Naive thymus-derived CD4-positive, alpha-beta T cell (primary cell): ENCODE measurements around the gene IL36A. TPM values are rescaled to one million over a fixed set of nuclear protein-coding genes. Genes with fewer than 3 reads are reported as not detected.

ENCODE experiments used
- ATAC-seq: fragments of 150-1000 bp; cut with Tn5 transposase; 2 replicates; pipeline ENCODE4 v1.10.0; 2021; ENCODE audit warnings: mild to moderate bottlenecking, moderate library complexity
- CTCF ChIA-PET: fragments of 350-600 bp; sonication (Branson Sonifier 250); formaldehyde crosslinking; loops from one replicate; lab custom pipeline; 2021; ENCODE audit warnings: antibody characterized with exemption; lab: Charles Lee
- POLR2A ChIA-PET: fragments of 350-600 bp; sonication (Branson Sonifier 250); formaldehyde crosslinking; loops from one replicate; lab custom pipeline; 2021; ENCODE audit warnings: antibody characterized with exemption, inconsistent platforms; lab: Charles Lee
- DNase-seq, 9 donors: peaks; one replicate each; pipeline versions ENCODE4 v3.0.0 to v3.0.0-alpha.2; 2020 to 2022; ENCODE audit warnings: mixed read lengths in 1 of 9
- H3K27ac ChIP-seq: one replicate; pipeline ENCODE4 v1.7.0; 2013; ENCODE audit warnings: mild to moderate bottlenecking, low read depth, low read length, moderate library complexity
- H3K27me3 ChIP-seq, 2 donors: one replicate each; pipeline ENCODE4 v1.7.0; 2013; ENCODE audit warnings: low read length in 2 of 2, mild to moderate bottlenecking in 2 of 2, moderate library complexity in 2 of 2; ENCODE audit not compliant: control insufficient read depth in 2 of 2, insufficient read depth in 2 of 2
- H3K36me3 ChIP-seq, 3 experiments: 1 replicate in 2 of 3; 2 replicates in 1 of 3; pipeline ENCODE4 v1.7.0; 2013; ENCODE audit warnings: low read length in 3 of 3, mild to moderate bottlenecking in 3 of 3, moderate library complexity in 1 of 3; ENCODE audit not compliant: insufficient read depth in 3 of 3, control insufficient read depth in 2 of 3
- H3K4me1 ChIP-seq, 2 donors: one replicate each; pipeline ENCODE4 v1.7.0; 2013; ENCODE audit warnings: low read length in 2 of 2, mild to moderate bottlenecking in 2 of 2, moderate library complexity in 1 of 2; ENCODE audit not compliant: control insufficient read depth in 2 of 2, insufficient read depth in 2 of 2
- H3K4me3 ChIP-seq: 2 replicates; pipeline ENCODE4 v1.7.0; 2013; ENCODE audit warnings: mild to moderate bottlenecking, low read length
- H3K9me3 ChIP-seq, 3 experiments: 1 replicate in 2 of 3; 2 replicates in 1 of 3; pipeline ENCODE4 v1.7.0; 2013; ENCODE audit warnings: low read length in 3 of 3; ENCODE audit not compliant: control insufficient read depth in 2 of 3
- H3K27ac Mint-ChIP-seq, 9 donors: one replicate each; pipeline ENCODE4 v1.8.0; 2020 to 2022; ENCODE audit warnings: mixed read lengths in 9 of 9, mild to moderate bottlenecking in 8 of 9, moderate library complexity in 5 of 9, inconsistent platforms in 2 of 9
- H3K27me3 Mint-ChIP-seq, 5 donors: one replicate each; pipeline ENCODE4 v1.8.0; 2021 to 2022; ENCODE audit warnings: mixed read lengths in 5 of 5, mild to moderate bottlenecking in 1 of 5
- H3K36me3 Mint-ChIP-seq, 5 donors: one replicate each; pipeline ENCODE4 v1.8.0; 2020 to 2022; ENCODE audit warnings: mixed read lengths in 5 of 5, mild to moderate bottlenecking in 3 of 5, inconsistent platforms in 1 of 5
- H3K4me1 Mint-ChIP-seq, 7 donors: one replicate each; pipeline ENCODE4 v1.8.0; 2020 to 2022; ENCODE audit warnings: mixed read lengths in 7 of 7, mild to moderate bottlenecking in 3 of 7, inconsistent platforms in 1 of 7
- H3K4me3 Mint-ChIP-seq, 10 donors: one replicate each; pipeline ENCODE4 v1.8.0; 2020 to 2022; ENCODE audit warnings: mild to moderate bottlenecking in 10 of 10, mixed read lengths in 10 of 10, moderate library complexity in 6 of 10, inconsistent platforms in 2 of 10
- H3K9me3 Mint-ChIP-seq, 11 donors: one replicate each; pipeline ENCODE4 v1.8.0; 2020 to 2022; ENCODE audit warnings: mixed read lengths in 11 of 11, mild to moderate bottlenecking in 4 of 11, inconsistent platforms in 1 of 11, moderate library complexity in 1 of 11
- intact Hi-C, 2 donors: fragments of 100-400 bp; cut with micrococcal nuclease; formaldehyde crosslinking; loops; one replicate each; pipeline ENCODE4 v1.15.1; 2023
- polyA plus RNA-seq, 2 donors: library from polyadenylated mRNA; unstranded; fragments of 300-500 nt; fragmentation: Illumina TruSeq; gene quantifications; one replicate each; pipeline ENCODE4 v1.2.3, GENCODE V29; 2021
- total RNA-seq, 6 experiments: library from RNA in 5 of 6; stranded (reverse) in 5 of 6; gene quantifications; 1 replicate in 5 of 6; 2 replicates in 1 of 6; pipeline ENCODE4 v1.2.3 and lab custom pipeline; 2021 to 2026

IL36A gene
- total and polyA plus RNA-seq, 7 experiments from 2014 or later = 0.44 to 1.8 (median 1.5) TPM; not detected in 1

DNA sequence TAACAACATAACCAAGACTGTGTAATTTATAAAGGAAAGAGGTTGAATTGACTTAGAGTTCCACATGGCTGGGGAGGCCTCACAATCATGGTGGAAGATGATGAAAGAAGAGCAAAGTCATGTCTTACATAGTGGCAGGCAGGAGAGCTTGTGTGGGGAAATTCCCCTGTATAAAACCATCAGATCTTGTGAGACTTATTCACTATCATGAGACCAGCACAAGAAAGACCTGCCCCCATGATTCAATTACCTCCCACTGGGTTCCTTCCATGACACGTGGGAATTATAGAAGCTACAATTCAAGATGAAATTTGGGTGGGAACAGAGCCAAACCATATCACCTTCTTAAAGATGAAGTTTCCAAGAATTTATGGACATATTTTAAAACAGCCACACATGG lies 51.3 kb downstream of the IL36A start:
- Histone ChIP-seq H3K36me3 (no peaks in the 10 kb centered on the region), H3K27ac (no peak overlapping the region), H3K4me1 (no peaks in the 10 kb centered on the region), H3K27me3 (no peaks in the 10 kb centered on the region), H3K9me3 (peaks cover 0 to 12% (median 0%) of the 10 kb centered on the region in 3 experiments), H3K4me3 (no peak overlapping the region)
- intact Hi-C loops = no loop called here
- no peak for DNase-seq
- ChIA-PET POLR2A (no interaction called here), CTCF (no interaction called here)
- Mint-ChIP-seq H3K4me1 (no peaks in the 10 kb centered on the region), H3K4me3 (no peak overlapping the region), H3K27me3 (peaks cover 0 to 2% (median 0%) of the 10 kb centered on the region in 5 donors), H3K36me3 (peaks cover 0 to 23% (median 7%) of the 10 kb centered on the region in 5 donors), H3K27ac (no peak overlapping the region), H3K9me3 (peaks cover 8 to 33% (median 22%) of the 10 kb centered on the region in 11 donors)
- ATAC-seq = no peak

DNA sequence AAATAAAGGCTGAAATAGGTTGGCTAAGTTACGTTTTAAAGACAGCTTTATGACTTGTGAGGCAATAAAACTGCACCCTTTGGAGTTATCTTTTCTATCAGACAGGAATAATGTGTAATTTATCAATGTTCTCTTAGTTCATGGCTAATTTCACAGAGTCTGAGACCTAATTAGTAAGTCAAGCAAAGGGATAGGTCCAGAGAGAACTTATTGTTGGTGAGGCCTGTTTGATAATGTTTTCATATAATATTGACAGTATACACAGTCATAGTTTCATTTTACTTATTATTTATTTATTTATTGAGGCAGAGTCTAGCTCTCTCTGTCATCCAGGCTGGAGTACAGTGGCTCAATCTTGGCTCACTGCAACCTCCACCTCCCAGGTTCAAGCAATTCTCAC lies 51.9 kb downstream of the IL36A start:
- no peak overlapping the region for H3K27ac Mint-ChIP-seq
- intact Hi-C loops = no loop called here
- DNase-seq = no peak
- H3K4me3 ChIP-seq = no peak overlapping the region
- H3K9me3 ChIP-seq = peaks cover 0 to 12% (median 0%) of the 10 kb centered on the region in 3 experiments
- H3K4me3 Mint-ChIP-seq = no peak overlapping the region
- ChIA-PET POLR2A (no interaction called here), CTCF (no interaction called here)
- peaks cover 8 to 33% (median 22%) of the 10 kb centered on the region in 11 donors for H3K9me3 Mint-ChIP-seq
- H3K27ac ChIP-seq = no peak overlapping the region
- H3K27me3 Mint-ChIP-seq = peaks cover 0 to 4% (median 0%) of the 10 kb centered on the region in 5 donors
- H3K36me3 Mint-ChIP-seq = peaks cover 0 to 23% (median 7%) of the 10 kb centered on the region in 5 donors
- no peaks in the 10 kb centered on the region for H3K4me1 ChIP-seq
- ATAC-seq = no peak
- H3K36me3 ChIP-seq = no peaks in the 10 kb centered on the region
- no peaks in the 10 kb centered on the region for H3K27me3 ChIP-seq
- H3K4me1 Mint-ChIP-seq = no peaks in the 10 kb centered on the region

Other genes starting within 250 kb of the IL36A start
- gene CKAP2L, start 240.8 kb upstream of the IL36A start, total RNA-seq = 10 to 100 TPM in 1 of 5 experiments, 1 to 10 TPM in 1, under 1 TPM in 1, not detected in 2; 0.69 to 36.2 (median 2.4) TPM
- gene CKAP2L, start 240.8 kb upstream of the IL36A start, polyA plus RNA-seq = not detected
- 1 to 10 TPM in 2 of 5 experiments, under 1 TPM in 2, not detected in 1; 0.22 to 4.3 (median 1.0) TPM for gene IL1A, start 221.0 kb upstream of the IL36A start, total RNA-seq
- not detected for gene IL1A, start 221.0 kb upstream of the IL36A start, polyA plus RNA-seq
- gene IL1B, start 168.7 kb upstream of the IL36A start, total RNA-seq = 100 to 1,000 TPM in 2 of 5 experiments, 1 to 10 TPM in 1, under 1 TPM in 2; 0.17 to 615 (median 1.1) TPM
- not detected for gene IL1B, start 168.7 kb upstream of the IL36A start, polyA plus RNA-seq
- gene IL37, start 94.3 kb upstream of the IL36A start, total RNA-seq = not detected
- not detected for gene IL37, start 94.3 kb upstream of the IL36A start, polyA plus RNA-seq
- not detected for gene IL36G, start 27.5 kb upstream of the IL36A start, total RNA-seq
- gene IL36G, start 27.5 kb upstream of the IL36A start, polyA plus RNA-seq = not detected
- not detected for gene IL36B, start 47.4 kb downstream of the IL36A start, total RNA-seq
- not detected for gene IL36B, start 47.4 kb downstream of the IL36A start, polyA plus RNA-seq
- under 1 TPM in 1 of 5 experiments, not detected in 4; 0.07 TPM for gene IL36RN, start 53.7 kb downstream of the IL36A start, total RNA-seq
- not detected for gene IL36RN, start 53.7 kb downstream of the IL36A start, polyA plus RNA-seq
- gene IL1F10, start 62.5 kb downstream of the IL36A start, total RNA-seq = not detected
- gene IL1F10, start 62.5 kb downstream of the IL36A start, polyA plus RNA-seq = not detected
- gene IL1RN, start 122.1 kb downstream of the IL36A start, total RNA-seq = 10 to 100 TPM in 1 of 5 experiments, 1 to 10 TPM in 4; 1.7 to 14.3 (median 2.3) TPM
- gene IL1RN, start 122.1 kb downstream of the IL36A start, polyA plus RNA-seq = not detected
- 100 to 1,000 TPM in 4 of 5 experiments, 10 to 100 TPM in 1; 96.4 to 399 (median 167) TPM for gene PSD4, start 168.5 kb downstream of the IL36A start, total RNA-seq
- gene PSD4, start 168.5 kb downstream of the IL36A start, polyA plus RNA-seq = 10 to 100 TPM; 28.0 to 50.4 TPM